HPDE6-E6E7 (cell line): ENCODE results near the gene HS6ST3.

Experiments
- DNase-seq: peaks from one replicate; pipeline ENCODE4 v3.0.0; 2011; ENCODE audit warnings: missing footprints; ENCODE audit errors: extremely low spot score

HS6ST3 gene

GRCh38 chr13:96835546-96835945 lies 745.6 kb downstream of the HS6ST3 start:
- DNase-seq, result no peak

DNA sequence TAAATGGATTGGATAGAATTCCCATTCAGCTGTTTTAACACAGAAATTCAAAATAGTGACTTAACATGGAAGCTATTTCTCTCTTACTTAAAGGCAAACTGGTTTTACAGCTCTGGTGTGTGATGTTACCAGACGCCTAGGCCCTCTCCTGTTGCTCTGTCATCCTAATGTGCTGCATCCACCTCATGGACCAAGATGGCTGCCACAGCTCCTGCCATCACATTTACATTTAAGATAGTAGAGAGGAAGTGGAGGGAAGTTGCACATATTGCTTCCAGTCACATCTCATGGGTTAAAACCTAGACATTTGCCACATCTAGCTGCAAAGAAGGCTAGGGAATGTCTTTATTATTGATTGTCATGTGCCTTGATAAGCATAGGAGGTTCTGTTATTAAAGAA lies 746.8 kb downstream of the HS6ST3 start:
- DNase-seq, result no peak

DNA sequence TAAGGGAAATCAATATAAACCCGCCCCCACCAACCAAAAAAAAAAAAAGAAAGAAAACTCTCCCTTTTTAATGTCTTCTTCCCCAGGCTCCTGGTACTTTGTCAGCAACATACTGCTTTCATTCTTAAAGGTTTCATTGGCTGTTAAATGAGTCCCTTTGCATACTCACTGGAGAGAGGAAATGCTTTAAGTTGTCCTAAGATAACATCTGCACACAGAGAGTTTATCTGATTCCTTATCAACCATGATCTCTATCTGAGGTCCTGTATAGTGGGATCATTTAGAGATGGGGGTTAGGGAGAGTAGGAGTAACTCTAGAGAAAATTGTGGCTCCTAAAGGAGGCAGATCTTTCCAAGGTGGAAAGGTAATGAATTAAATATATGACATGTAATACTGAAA lies 747.9 kb downstream of the HS6ST3 start:
- DNase-seq, result no peak

DNA sequence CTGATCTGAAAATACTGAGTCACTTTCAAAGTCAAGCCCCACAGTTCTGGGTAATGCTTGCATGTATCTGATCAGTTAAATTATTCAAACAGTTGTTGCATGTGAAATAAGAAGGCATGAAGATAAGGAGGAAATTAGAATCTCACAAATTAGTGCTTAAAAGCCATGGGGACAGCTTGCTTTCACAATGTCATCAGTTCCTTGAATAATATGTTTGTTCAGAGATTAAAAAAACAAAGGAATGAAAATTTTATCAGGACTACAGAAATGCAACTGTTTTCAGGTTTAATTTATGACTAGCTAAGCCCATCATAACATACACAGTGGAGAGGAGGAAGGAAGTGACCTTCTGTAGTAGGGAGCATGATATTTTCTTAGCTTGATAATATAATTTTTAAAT lies 754.3 kb downstream of the HS6ST3 start:
- DNase-seq, result no peak

DNA sequence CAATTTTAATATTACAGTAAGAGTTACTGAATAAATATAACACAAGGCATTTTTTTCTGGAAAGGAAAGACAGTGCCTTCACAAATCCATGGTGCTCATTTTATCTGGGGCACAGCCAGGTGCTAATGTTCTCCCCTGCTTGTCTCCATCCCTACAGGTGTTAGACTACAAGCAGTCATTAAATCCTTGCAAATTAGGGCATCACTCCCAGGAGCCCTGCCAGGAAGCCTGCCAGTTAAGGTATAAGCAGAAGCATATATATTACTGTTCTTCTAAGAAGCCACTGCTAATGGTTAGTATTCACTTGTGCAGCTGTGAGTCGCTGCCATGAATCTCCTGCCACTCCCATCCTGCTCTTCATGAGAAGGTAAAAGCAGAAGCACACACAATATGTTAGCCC lies 754.7 kb downstream of the HS6ST3 start:
- no peak for DNase-seq

DNA sequence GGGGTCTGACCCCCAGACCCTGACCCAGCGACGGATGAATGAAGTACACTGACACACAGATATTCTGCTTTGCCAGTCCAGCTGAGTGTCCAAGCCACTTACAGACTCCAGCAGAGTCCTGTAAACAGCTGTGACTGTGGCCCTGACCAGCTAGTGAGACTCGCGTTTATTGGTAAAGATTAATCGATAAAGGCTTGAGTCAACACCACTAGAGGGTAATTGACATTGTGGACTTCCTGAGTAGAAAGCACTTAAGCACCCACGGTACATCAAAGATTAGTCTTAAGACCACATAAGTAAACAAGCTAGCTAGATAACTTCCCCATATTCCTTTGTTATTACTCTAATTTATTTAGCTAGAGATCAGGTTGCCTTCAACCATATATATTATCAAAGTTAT lies 758.4 kb downstream of the HS6ST3 start:
- no peak for DNase-seq

DNA sequence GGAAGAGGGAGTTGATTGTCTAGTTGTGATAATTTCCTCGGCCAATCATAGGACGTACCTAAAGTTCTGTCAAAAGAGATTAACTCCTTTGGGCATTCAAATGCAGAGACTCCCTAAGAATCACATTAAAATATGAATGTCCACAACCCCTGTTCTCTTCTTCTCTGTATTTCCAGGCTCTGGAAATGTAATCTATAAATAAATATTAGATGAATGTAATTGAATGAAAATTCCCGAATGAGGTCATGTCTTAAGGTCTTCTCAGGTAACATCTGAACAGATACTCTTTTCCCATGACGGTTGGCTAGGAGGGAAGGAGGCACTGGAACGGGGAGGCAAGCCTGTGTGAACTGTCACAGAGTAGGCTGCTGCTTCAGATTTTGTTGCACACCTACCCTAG lies 759.2 kb downstream of the HS6ST3 start:
- DNase-seq, result no peak

GRCh38 chr13:96850538-96851145 lies 760.7 kb downstream of the HS6ST3 start:
- DNase-seq, result no peak

- no peak for DNase-seq
Observed at GRCh38 chr13:96851856-96852445, 762.0 kb downstream of the HS6ST3 start.

DNA sequence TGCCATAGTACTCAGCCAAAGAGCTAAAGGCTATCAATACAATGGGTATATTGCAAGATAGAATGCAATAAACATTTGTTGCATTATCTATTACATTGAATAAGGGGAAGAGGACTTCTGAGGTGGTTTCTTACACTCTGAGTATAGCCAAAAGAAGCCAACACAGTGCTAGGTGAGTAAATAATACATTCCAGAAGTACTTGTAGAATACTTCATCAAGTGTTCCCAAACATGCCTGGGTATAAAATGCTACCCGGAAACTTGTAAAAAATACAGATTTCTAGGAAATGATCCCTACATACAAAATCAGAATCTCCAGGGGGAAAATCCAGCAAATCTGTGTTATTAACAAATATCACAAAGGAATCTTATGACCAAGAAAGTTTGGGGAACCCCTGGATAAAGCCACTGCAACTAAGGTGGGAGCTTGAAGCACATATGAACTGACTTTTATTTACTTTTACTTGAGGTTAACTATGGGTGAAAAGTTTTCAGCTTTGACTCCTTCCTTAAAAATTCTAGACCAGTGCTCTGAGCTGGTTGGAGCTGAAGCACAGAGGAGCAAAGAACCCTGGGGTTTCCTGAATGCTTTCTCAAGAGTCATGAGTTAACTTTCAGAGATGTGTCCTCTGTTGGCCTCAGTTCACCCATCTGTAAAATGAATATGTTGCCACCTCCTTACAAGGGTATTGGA lies 768.4 kb downstream of the HS6ST3 start:
- no peak for DNase-seq

GRCh38 chr13:96860882-96861281 lies 771.0 kb downstream of the HS6ST3 start:
- DNase-seq, result no peak

DNA sequence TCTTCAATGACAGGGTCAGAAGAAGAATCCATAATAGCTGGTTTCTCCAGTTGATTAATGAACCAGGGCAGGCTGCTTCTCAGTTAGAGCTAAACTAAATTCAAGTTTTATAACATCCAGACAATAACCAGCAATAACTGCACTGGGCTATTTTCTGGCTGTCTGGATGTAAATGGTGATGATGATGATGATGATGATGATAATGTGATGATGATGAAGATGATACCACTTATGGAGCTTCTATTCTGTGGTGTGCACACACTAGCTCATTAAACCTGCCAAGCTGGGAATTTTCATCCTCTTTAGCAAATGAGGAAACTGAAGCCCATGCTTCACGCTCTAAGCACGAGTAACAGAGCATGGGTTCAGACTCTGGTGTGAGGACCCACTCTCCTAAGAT lies 772.2 kb downstream of the HS6ST3 start:
- DNase-seq, result no peak

- no peak for DNase-seq
Observed at GRCh38 chr13:96862999-96863398, 773.1 kb downstream of the HS6ST3 start.

DNA sequence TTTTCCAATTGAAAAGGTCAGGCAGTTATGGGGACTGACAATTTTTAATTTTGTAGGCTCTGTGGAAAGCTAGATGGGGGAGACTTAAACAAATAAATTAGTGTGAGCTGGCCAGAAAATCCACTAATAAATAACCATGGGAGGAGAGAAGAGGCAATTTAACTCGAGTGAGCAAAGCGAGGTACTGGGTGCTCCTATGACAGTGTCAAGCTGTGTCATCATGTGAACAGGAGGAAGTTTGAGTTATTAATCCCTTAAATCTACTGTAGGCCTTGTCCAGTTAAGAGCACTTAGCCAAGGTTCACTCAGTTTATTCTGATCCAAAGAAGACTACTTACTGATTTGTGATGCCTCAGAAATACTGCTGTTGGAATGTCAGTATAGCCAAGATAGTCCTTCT lies 781.6 kb downstream of the HS6ST3 start:
- DNase-seq, result no peak

DNA sequence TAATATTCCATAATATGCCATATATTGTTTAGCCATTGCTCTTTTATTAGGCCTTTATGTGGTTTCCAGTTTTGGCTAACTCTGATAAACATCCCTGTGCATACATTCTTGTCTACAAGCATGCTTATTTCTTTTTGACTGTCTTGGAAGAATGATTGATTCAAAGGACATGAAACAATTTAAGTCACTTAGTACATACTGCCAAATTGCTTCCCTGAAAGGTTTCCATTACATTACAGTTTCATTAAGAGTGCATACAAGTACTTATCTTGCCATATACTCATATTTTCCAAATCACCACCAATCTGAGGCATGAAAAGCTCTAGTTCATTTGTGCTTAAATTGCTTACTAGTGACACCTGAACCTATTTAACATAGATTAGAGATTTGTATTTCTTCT lies 790.5 kb downstream of the HS6ST3 start:
- no peak for DNase-seq
